SK-N-SH (cell line): ENCODE data around the gene SORCS3.

Experiments used
- CHD2 ChIP-seq: fragments of 150-350 bp; IDR thresholded peaks from 2 replicates; pipeline ENCODE4 v1.6.1; 2018; ENCODE audit warnings: low read length; ENCODE audit not compliant: partially characterized antibody
- CTCF ChIP-seq: fragments of 200-600 bp; sonication (generic); IDR thresholded peaks from 2 replicates; pipeline ENCODE4 v1.6.1; 2017; ENCODE audit warnings: antibody characterized with exemption, mild to moderate bottlenecking, moderate library complexity
- EP300 ChIP-seq, 2 experiments: IDR thresholded peaks; 2 replicates each; pipeline versions ENCODE4 v1.4.0 to v1.6.1; 2012; ENCODE audit warnings: borderline replicate concordance in 1 of 2, low read depth in 1 of 2, low read length in 1 of 2
- FOSL2 ChIP-seq: IDR thresholded peaks from 2 replicates; pipeline ENCODE4 v1.4.0; 2012; ENCODE audit warnings: low read depth, mild to moderate bottlenecking, moderate library complexity, borderline replicate concordance
- FOXJ3 ChIP-seq: sonication (generic); formaldehyde crosslinking; IDR thresholded peaks from 2 replicates; pipeline ENCODE4 v1.5.1; 2020; ENCODE audit warnings: mild to moderate bottlenecking, missing genetic modification reagents
- GABPA ChIP-seq: IDR thresholded peaks from 2 replicates; pipeline ENCODE4 v1.4.0; 2012; ENCODE audit warnings: low read depth, mild to moderate bottlenecking
- MAX ChIP-seq: IDR thresholded peaks from 2 replicates; pipeline ENCODE4 v1.4.0; 2012; ENCODE audit warnings: low read depth
- POLR2AphosphoS5 ChIP-seq: IDR thresholded peaks from 2 replicates; pipeline ENCODE4 v1.6.1; 2012; ENCODE audit warnings: low read depth, low read length
- TAF1 ChIP-seq: IDR thresholded peaks from 2 replicates; pipeline ENCODE4 v1.6.1; 2012; ENCODE audit warnings: low read depth, mild to moderate bottlenecking, low read length, moderate library complexity, borderline replicate concordance
- TCF12 ChIP-seq: IDR thresholded peaks from 2 replicates; pipeline ENCODE4 v1.4.0; 2012
- YY1 ChIP-seq: IDR thresholded peaks from 2 replicates; pipeline ENCODE4 v1.4.0; 2012; ENCODE audit warnings: low read depth, mild to moderate bottlenecking
- TF ChIP-seq, protein P1 (sequence below): fragments of 150-350 bp; IDR thresholded peaks from 2 replicates; pipeline ENCODE4 v1.6.1; 2017; ENCODE audit warnings: antibody characterized with exemption, low read length, low read depth, borderline replicate concordance

DNA sequence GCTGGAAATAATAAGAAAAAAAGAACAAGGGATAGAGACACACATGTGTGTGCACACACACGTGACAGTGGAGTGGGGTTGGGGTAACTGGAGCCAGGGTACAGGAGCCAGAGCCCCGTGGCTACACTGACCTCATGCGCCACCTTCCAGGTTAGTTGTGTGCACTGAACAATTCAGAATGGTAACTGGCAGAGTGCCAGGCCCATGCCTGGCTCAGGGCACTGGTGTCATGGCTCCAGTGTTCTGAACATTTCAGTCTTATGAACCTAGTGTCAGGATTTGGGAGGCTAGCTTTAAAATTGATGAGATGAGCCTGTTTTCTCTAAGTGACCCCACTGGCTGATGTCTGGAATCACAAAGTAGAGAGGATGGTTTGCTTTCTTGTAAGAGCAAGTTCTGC is 269.6 kb downstream of the SORCS3 start:
- no peak for TF ChIP-seq CHD2
- TF ChIP-seq, protein P1, sequence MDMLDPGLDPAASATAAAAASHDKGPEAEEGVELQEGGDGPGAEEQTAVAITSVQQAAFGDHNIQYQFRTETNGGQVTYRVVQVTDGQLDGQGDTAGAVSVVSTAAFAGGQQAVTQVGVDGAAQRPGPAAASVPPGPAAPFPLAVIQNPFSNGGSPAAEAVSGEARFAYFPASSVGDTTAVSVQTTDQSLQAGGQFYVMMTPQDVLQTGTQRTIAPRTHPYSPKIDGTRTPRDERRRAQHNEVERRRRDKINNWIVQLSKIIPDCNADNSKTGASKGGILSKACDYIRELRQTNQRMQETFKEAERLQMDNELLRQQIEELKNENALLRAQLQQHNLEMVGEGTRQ: no peak
- no peak for TF ChIP-seq CTCF
- TF ChIP-seq GABPA: no peak
- TF ChIP-seq POLR2AphosphoS5: no peak
- TF ChIP-seq TAF1: no peak
- TF ChIP-seq YY1: no peak
- TF ChIP-seq FOSL2: no peak
- TF ChIP-seq EP300 (IDR thresholded peaks at IDR 0.05; ENCODE audit: borderline replicate concordance in 1 of 2, low read depth in 1 of 2, low read length in 1 of 2): no peak
- TF ChIP-seq MAX: no peak
- TF ChIP-seq FOXJ3: no peak
- TF ChIP-seq TCF12: no peak
